Esophagus squamous epithelium (tissue), 4 donors: ENCODE data around the gene LINC01488.

Experiments used
- CTCF ChIP-seq, 6 experiments: fragments of 450-650 bp in 4 of 6; fragments of 200-600 bp in 2 of 6; sonication (generic) in 2 of 6; IDR thresholded peaks; one replicate each; pipeline ENCODE4 v1.5.1; 2016 to 2019; ENCODE audit warnings: antibody characterized with exemption in 6 of 6, mild to moderate bottlenecking in 4 of 6, moderate library complexity in 4 of 6
- POLR2A ChIP-seq, 4 donors: fragments of 450-650 bp; IDR thresholded peaks; one replicate each; pipeline ENCODE4 v1.6.1; 2017; ENCODE audit warnings: antibody characterized with exemption in 4 of 4, mild to moderate bottlenecking in 4 of 4, moderate library complexity in 3 of 4

GRCh38 chr11:69468221-69468620 lies 13.2 kb upstream of the LINC01488 start:
- no peak for TF ChIP-seq CTCF (IDR thresholded peaks at IDR 0.05)
- no peak for TF ChIP-seq POLR2A (IDR thresholded peaks at IDR 0.05)
